Cardiac muscle cell (in vitro differentiated cells and primary cell): ENCODE measurements around the gene INSIG1. TPM values are rescaled to one million over a fixed set of nuclear protein-coding genes. Genes with fewer than 3 reads are reported as not detected.

Experiments used
- DNase-seq, 2 donors: peaks; one replicate each; pipeline versions ENCODE4 v3.0.0 to v3.0.0-alpha.2; 2010 to 2017; ENCODE audit warnings: low read depth in 1 of 2, low spot score in 1 of 2
- H3K27ac ChIP-seq: fragments of 200-600 bp; sonication (generic); 2 replicates; pipeline ENCODE4 v1.5.1; 2016
- H3K27me3 ChIP-seq: fragments of 200-600 bp; sonication (generic); 2 replicates; pipeline ENCODE4 v1.6.0; 2016; ENCODE audit warnings: control low read depth
- H3K36me3 ChIP-seq: fragments of 200-600 bp; sonication (generic); 2 replicates; pipeline ENCODE4 v1.5.1; 2016; ENCODE audit warnings: control low read depth
- H3K4me1 ChIP-seq: fragments of 200-600 bp; sonication (generic); 2 replicates; pipeline ENCODE4 v1.8.1; 2017; ENCODE audit warnings: low read depth, mild to moderate bottlenecking, mixed run types
- H3K4me3 ChIP-seq: fragments of 200-600 bp; sonication (generic); 2 replicates; pipeline ENCODE4 v1.5.1; 2016; ENCODE audit warnings: mild to moderate bottlenecking
- H3K9me3 ChIP-seq: fragments of 200-600 bp; sonication (generic); 2 replicates; pipeline ENCODE4 v1.5.1; 2017; ENCODE audit warnings: low read depth, mild to moderate bottlenecking, control low read depth
- polyA plus RNA-seq: library from polyadenylated mRNA; unstranded; fragments of >200 nt; fragmentation: Nextera tagmentation; extraction: Ambion mirVana; gene quantifications from 2 replicates; pipeline ENCODE4 v1.2.1, GENCODE V29; 2016
- total RNA-seq: library from RNA; depleted of rRNA; stranded (reverse); fragments of >200 nt; gene quantifications from 2 replicates; pipeline ENCODE4 v1.2.3, GENCODE V29; 2016
- TF ChIP-seq, protein P1 (sequence below): IDR thresholded peaks from 2 replicates; pipeline ENCODE4 v1.5.1; 2012; ENCODE audit warnings: low read depth, mild to moderate bottlenecking, low read length

Gene INSIG1
- total and polyA plus RNA-seq, 2 experiments from 2014 or later, result 76.3 to 103 TPM

- TF ChIP-seq, protein P1, sequence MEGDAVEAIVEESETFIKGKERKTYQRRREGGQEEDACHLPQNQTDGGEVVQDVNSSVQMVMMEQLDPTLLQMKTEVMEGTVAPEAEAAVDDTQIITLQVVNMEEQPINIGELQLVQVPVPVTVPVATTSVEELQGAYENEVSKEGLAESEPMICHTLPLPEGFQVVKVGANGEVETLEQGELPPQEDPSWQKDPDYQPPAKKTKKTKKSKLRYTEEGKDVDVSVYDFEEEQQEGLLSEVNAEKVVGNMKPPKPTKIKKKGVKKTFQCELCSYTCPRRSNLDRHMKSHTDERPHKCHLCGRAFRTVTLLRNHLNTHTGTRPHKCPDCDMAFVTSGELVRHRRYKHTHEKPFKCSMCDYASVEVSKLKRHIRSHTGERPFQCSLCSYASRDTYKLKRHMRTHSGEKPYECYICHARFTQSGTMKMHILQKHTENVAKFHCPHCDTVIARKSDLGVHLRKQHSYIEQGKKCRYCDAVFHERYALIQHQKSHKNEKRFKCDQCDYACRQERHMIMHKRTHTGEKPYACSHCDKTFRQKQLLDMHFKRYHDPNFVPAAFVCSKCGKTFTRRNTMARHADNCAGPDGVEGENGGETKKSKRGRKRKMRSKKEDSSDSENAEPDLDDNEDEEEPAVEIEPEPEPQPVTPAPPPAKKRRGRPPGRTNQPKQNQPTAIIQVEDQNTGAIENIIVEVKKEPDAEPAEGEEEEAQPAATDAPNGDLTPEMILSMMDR, result no peak
- Histone ChIP-seq H3K4me3 (no peak overlapping the region), H3K4me1 (no peaks in the 10 kb centered on the region), H3K27ac (no peak overlapping the region), H3K9me3 (no peaks in the 10 kb centered on the region), H3K36me3 (peaks cover 21% of the 10 kb centered on the region), H3K27me3 (no peaks in the 10 kb centered on the region)
- DNase-seq, result no peak
Observed at GRCh38 chr7:155312633-155313032, 15.0 kb downstream of the INSIG1 start.

- no peak for DNase-seq
- Histone ChIP-seq H3K9me3 (no peaks in the 10 kb centered on the region), H3K27ac (no peak overlapping the region), H3K27me3 (no peaks in the 10 kb centered on the region), H3K36me3 (peaks cover 21% of the 10 kb centered on the region), H3K4me3 (no peak overlapping the region), H3K4me1 (no peaks in the 10 kb centered on the region)
- TF ChIP-seq, protein P1, result no peak
Observed at GRCh38 chr7:155313096-155313495, 15.4 kb downstream of the INSIG1 start.

DNA sequence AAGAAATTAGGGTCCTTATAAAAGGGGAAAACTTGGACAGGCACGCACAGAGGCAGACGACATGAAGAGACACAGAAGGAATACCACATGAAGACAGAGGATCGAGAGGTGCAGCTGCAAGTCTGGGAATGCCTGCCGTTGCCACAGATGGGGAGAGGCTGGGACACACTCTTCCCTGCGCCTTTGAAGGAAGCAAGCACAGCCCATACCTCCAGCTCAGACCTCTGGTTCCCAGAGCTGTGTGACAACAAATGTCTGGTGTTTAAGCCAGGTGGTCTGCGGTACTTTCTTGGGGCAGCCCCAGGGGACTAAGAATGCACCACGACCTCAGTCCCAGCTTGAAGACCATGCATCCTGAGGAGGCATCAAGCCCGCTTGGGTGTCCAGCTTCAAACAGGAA is 18.3 kb downstream of the INSIG1 start:
- no peak overlapping the region for H3K27ac ChIP-seq
- TF ChIP-seq, protein P1, result no peak
- no peaks in the 10 kb centered on the region for H3K4me1 ChIP-seq
- H3K9me3 ChIP-seq, result no peaks in the 10 kb centered on the region
- no peak overlapping the region for H3K4me3 ChIP-seq
- no peaks in the 10 kb centered on the region for H3K36me3 ChIP-seq
- DNase-seq, result no peak
- H3K27me3 ChIP-seq, result no peaks in the 10 kb centered on the region

GRCh38 chr7:155316427-155317113 is 18.9 kb downstream of the INSIG1 start:
- no peaks in the 10 kb centered on the region for H3K9me3 ChIP-seq
- TF ChIP-seq, protein P1, result no peak
- H3K4me1 ChIP-seq, result no peaks in the 10 kb centered on the region
- no peaks in the 10 kb centered on the region for H3K36me3 ChIP-seq
- no peak overlapping the region for H3K4me3 ChIP-seq
- H3K27me3 ChIP-seq, result no peaks in the 10 kb centered on the region
- H3K27ac ChIP-seq, result no peak overlapping the region
- DNase-seq, result no peak

GRCh38 chr7:155317114-155317434 is 19.4 kb downstream of the INSIG1 start:
- H3K27ac ChIP-seq, result no peak overlapping the region
- H3K4me3 ChIP-seq, result no peak overlapping the region

More at GRCh38 chr7:155317114-155317434, 19.4 kb downstream of the INSIG1 start:
- H3K36me3 ChIP-seq, result no peaks in the 10 kb centered on the region
- TF ChIP-seq, protein P1, result no peak
- H3K4me1 ChIP-seq, result no peaks in the 10 kb centered on the region
- H3K27me3 ChIP-seq, result no peaks in the 10 kb centered on the region
- no peak for DNase-seq
- no peaks in the 10 kb centered on the region for H3K9me3 ChIP-seq
